Lower leg skin (tissue), 4 donors: ENCODE data around the gene ODF2. TPM values are rescaled to one million over a fixed set of nuclear protein-coding genes. Genes with fewer than 3 reads are reported as not detected.

Experiments used
- DNase-seq, 2 donors: peaks; one replicate each; pipeline ENCODE4 v3.0.0-alpha.2; 2019; ENCODE audit warnings: low spot score in 2 of 2
- H3K4me3 ChIP-seq: fragments of 200-600 bp; sonication (generic); 2 replicates; pipeline ENCODE4 v1.5.1; 2017; ENCODE audit warnings: mild to moderate bottlenecking, low read depth; ENCODE audit not compliant: poor library complexity, severe bottlenecking
- CTCF ChIP-seq, 3 donors: fragments of 450-650 bp; IDR thresholded peaks; one replicate each; pipeline ENCODE4 v1.5.1; 2016; ENCODE audit warnings: antibody characterized with exemption in 3 of 3, mild to moderate bottlenecking in 3 of 3, moderate library complexity in 2 of 3
- POLR2A ChIP-seq, 2 donors: fragments of 450-650 bp; IDR thresholded peaks; one replicate each; pipeline ENCODE4 v1.6.1; 2016 to 2017; ENCODE audit warnings: antibody characterized with exemption in 2 of 2, mild to moderate bottlenecking in 1 of 2, moderate library complexity in 1 of 2
- WGBS, 2 donors: methylation state at CpG; one replicate each; pipeline ENCODE4 v1.1.5; 2018; 5-methylcytosine and 5-hydroxymethylcytosine counted together
- intact Hi-C: fragments of 100-400 bp; cut with DNase I; formaldehyde crosslinking; loops from one replicate; pipeline ENCODE4 v1.15.0; 2023; ENCODE audit warnings: low total_unique reads
- total RNA-seq, 4 donors: library from RNA; depleted of rRNA; stranded (reverse); fragments of >200 nt; gene quantifications; one replicate each; pipeline ENCODE4 v1.1.0, GENCODE V29; 2016

Gene ODF2
- total RNA-seq, 4 donors from 2014 or later = 15.0 to 22.1 (median 18.0) TPM

- TF ChIP-seq POLR2A (IDR thresholded peaks at IDR 0.05) (no peak), CTCF (IDR thresholded peaks at IDR 0.05) (no peak)
- H3K4me3 ChIP-seq = no peak overlapping the region
- 43 to 59% methylated on average over 5 of the region's 5 CpGs for WGBS, 2 donors
- no peak for DNase-seq
- intact Hi-C loops = no loop called here
These were observed 38.9 kb downstream of the ODF2 start for GRCh38 chr9:128494746-128495129.

- TF ChIP-seq CTCF (IDR thresholded peaks at IDR 0.05) (no peak), POLR2A (IDR thresholded peaks at IDR 0.05) (no peak)
- 32 to 45% methylated on average over 1 of the region's 1 CpG for WGBS, 2 donors
- intact Hi-C loops = no loop called here
- no peak overlapping the region for H3K4me3 ChIP-seq
- no peak for DNase-seq
These were observed 39.5 kb downstream of the ODF2 start for GRCh38 chr9:128495296-128495695.

- 54 to 66% methylated on average over 6 of the region's 6 CpGs for WGBS, 2 donors
- intact Hi-C loops = no loop called here
- no peak overlapping the region for H3K4me3 ChIP-seq
- TF ChIP-seq CTCF (IDR thresholded peaks at IDR 0.05) = no peak
- TF ChIP-seq POLR2A (IDR thresholded peaks at IDR 0.05) = no peak
- no peak for DNase-seq
These were observed 40.1 kb downstream of the ODF2 start for GRCh38 chr9:128495804-128496417.

- peak in 1 of 2 donors; percentile 69 for DNase-seq
- intact Hi-C loops = no loop called here
- 68 to 74% methylated on average over 11 of the region's 11 CpGs for WGBS, 2 donors
- no peak overlapping the region for H3K4me3 ChIP-seq
- TF ChIP-seq POLR2A (IDR thresholded peaks at IDR 0.05) = no peak
- TF ChIP-seq CTCF (IDR thresholded peaks at IDR 0.05) = no peak
These were observed 42.2 kb downstream of the ODF2 start for GRCh38 chr9:128497824-128498610.

GRCh38 chr9:128498911-128499310 lies 43.1 kb downstream of the ODF2 start:
- no peak overlapping the region for H3K4me3 ChIP-seq
- TF ChIP-seq CTCF (IDR thresholded peaks at IDR 0.05) (no peak), POLR2A (IDR thresholded peaks at IDR 0.05) (no peak)
- intact Hi-C loops = no loop called here
- WGBS, 2 donors = 93 to 97% methylated on average over 9 of the region's 9 CpGs
- peak in 1 of 2 donors; percentile 79 for DNase-seq
